HL-60/S4 treated with phorbol 12-myristate 13-acetate at 8.2 ng/mL for 4 days and 3 days (cell line): ENCODE data around the gene TSR3.

Experiments used
- in situ Hi-C: fragments of 300-500 bp; cut with MboI; formaldehyde crosslinking; loops from 2 replicates; pipeline ENCODE4 v1.15.0; 2022; ENCODE audit warnings: low sequenced_read_pairs

TSR3 gene

DNA sequence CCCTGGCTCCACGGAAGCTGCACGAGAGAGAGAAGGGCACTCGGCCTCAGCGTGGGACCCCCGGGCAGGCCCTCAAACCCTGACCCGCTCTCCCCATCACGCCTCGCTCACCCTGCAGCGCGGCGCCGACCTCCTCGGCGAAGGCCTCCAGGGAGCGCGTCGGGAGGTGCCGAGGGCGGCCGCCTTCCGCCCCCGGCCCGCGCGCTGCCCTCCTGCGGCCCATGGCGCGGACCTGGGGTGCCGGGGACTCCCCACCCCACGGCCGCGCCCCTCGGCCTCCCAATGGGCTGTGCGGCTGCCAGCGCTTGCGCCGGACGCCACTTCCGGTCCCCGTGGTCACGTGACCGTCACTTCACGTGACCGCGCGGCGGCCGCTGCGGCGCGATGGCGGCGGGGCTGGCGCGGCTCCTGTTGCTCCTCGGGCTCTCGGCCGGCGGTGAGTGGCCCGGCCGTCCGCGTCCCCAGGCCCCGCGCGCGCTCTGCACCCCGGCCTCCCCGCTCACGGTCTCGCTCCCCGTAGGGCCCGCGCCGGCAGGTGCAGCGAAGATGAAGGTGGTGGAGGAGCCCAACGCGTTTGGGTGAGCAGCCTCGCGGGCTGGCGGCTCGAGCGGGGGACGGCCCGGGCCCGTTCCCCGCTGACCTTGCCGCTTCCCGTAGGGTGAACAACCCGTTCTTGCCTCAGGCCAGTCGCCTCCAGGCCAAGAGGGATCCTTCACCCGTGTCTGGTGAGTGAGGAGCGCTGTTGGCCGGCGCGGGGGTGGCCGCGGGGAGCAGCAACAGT lies at the start of gene TSR3, which contains the start of gene GNPTG:
Gene TSR3, minus strand, starts transcription at position 297 of the 781 bp plus-strand sequence. Its CDS starts 74 bp downstream, at position 223.
Gene GNPTG, plus strand, starts transcription at position 350 of the 781 bp plus-strand sequence. Its CDS starts 35 bp downstream, at position 385.
- in situ Hi-C loops = no loop called here

DNA sequence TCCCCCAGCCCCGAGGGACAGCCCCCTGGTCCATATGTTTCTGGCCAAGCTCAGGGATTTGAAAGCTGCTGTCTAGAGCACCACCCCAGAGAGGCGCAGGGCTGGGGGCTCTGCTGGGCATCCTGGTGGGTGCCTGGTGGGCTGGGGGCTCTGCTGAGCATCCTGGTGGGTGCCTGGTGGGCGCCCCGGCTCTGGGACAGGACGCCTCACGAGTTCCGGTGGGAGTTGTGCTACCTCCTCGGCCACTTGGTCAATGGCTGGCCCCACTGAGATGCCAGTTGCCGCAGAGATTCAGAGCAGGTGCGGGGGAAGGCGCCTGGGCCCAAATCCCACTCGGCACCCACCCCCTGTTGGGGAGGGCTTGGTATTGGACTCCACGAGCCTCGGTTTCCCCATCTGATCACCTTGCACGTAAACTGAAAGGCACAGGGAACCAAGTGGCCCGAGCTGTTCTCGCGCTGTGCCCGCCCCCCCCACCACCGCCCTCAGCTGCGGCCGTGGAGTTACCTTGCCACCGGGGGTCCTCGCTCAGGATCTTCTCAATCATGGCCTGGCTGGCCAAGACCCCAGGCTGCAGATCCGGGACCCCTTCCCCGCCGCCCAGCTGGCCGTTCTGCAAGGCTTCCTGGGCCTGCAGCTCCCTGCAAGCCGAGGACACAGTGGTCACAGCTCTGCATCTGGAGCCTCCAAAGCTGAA lies 49.5 kb upstream of the TSR3 start:
- in situ Hi-C loops = no loop called here

DNA sequence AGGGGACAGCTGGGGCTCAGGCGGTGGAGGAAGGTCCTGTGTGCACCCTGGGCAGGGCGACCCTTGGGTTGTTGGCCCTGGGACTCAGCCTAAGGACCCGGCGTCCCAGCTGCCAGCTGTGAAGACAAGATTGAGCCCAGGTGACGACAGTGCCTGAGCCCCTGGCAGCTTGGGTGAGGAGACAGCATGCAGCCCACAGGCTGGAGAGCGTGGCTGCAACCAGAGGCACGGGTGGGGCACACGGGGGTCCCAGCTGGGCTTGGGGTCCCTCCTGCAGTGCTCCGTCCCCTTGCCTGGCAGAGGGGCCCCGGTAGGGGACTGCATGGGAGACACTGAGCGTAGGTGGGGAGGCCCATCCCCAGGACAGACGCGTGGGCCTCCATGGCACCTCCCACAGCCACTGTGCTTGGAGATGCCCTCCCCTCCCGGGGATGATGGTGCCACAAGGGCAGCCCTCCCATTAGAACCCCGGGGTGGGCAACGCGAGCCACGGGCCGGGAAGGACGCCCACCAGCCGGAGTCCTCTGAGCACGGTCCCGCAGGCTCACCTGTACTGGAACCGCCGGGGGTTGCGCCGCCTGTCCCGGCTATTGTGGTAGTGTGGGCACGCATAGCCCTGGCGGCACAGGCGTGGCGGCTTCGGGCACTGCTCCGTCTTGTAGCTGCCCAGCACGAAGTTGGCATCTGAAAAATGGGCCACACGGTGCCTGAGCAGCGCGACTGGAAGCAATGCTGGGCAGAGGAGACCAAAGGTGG lies 47.3 kb upstream of the TSR3 start:
- in situ Hi-C loops = no loop called here

DNA sequence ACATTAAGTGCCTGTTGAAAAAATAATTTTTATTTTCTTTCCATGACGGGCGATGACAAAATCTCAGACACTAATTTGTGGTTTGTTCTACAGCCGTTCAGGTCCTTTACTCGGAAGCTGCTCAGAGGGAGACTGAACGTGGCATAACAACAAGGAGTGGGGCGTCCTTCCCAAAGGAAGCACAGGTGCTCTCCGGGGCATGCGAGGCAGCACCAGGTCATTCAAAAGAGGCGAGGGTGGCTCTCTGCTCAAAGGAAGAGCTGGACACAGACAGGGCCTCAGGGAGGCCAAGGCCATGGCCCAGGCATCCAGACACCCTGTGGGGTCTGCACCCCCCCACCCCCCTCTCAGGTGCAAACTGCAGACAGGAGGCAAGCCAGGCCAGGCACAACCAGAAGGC lies 46.7 kb upstream of the TSR3 start:
- in situ Hi-C loops = no loop called here

DNA sequence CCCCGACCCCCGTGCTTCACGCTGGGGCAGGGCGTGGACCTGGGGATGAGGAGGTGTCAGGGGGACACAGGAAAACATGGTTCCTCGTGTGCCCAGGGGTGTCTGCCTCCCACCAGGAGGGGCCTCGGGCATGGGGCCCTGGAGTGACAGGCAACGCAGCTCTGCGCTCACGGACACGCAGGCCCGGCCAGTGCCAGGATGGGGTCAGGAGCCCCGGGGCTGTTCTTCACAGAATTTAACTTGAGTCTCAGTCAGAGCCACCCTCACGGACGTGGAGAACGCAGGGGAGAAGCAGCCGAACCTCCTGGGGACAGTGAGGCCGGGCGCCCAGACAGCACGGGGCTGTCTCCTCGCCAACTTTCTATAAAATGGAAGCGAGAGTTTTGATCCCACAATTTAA lies 46.1 kb upstream of the TSR3 start:
- in situ Hi-C loops = no loop called here

DNA sequence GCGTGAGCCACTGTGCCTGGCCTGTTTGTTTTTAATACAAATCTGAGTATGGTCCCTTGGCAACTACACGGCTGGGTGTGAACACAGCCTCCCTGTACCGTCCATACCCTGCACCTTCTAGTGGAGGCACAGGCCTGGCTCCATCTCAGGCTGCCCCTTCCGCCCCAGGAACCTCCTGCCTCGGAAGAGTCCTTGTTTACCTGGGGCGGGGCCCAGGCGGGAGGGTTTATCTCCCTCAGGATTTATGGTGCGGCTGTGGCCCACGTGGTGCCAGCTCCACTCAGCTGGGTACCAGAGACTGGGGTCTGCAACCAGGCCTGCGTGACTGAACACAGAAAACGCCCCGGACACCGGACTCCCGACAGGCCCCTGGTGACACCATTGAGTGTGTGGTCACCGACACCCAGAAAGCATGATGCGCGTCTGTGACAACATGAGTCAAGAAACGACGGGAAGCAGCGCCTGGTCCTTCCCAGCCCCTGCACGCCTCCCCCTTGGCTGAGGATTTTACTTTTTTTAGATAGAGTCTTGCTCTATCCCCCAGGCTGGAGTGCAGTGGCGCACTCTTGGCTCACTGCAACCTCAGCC lies 43.9 kb upstream of the TSR3 start:
- in situ Hi-C loops = no loop called here

DNA sequence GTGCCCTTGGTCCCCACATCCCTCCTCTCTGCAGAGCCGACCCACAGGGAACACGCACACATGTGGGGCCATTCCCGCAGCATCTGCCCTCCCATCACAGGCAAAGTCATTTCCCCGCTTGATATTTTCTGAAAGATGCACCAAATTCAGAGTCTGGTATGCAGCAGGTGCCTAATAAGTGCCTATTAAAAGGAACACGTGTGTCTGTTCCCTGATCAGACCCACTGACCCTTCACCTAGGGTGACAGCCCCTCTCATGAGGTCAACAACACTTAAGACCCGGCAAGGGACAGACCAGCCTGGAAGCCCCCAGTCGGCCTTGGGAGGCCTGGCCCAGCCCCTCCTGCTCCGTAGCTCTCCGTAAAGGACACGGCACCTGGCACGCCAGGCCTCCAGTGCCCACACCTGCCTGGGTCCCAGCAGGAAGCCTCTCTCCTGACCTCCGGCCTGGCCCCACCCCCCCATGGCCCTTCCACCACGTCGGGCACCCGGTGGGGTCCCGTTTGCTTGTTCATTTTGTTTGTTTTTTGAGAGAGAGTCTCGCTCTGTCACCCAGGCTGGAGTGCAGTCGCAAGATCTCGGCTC lies 42.8 kb upstream of the TSR3 start:
- in situ Hi-C loops = no loop called here

DNA sequence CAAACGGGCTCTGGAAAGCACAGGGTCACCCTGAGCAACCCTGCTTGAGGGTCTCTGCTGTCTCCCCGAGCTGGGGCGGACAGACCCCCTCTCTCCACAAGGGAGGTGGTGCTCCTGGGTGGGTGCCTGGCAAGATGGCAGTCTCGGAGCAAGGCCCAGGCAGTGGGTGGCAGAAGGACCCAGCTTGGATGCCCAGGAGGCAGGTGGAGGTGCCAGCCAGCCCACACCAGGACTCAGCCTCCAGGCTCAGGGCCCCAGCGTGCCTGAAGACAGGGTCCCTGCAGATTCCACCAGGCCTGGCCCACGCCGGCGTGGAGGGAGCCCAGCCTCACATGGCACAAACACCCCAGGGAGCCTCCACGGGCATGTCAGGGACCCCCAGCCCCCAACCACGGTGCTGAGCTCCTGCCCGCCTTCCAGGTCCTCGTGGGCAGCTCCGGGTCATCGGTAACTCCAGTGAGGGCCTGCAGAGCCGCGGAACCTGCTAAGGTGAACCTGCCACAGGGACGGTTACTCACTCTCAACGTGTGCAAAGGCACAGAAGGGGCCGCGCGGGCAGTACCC lies 42.0 kb upstream of the TSR3 start:
- in situ Hi-C loops = no loop called here

DNA sequence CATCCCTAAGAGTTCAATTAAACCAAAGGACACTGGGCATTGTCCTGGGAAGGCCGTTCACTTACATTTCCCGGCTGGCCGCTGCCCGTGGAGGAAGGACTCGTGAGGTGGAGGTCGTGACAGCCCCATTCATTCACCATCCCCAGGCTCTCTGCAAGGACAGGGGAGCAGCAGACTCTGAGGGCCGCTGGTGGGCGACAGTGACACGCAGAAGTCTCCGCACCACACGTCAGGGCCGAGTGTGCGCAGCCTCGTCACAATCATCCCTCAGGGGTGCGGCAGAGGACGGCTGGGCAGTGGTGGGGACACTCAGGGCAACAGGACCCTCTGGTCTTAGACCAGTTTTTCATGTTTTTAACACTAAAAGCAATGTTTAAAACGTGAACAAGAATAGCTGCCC lies 41.1 kb upstream of the TSR3 start:
- in situ Hi-C loops = no loop called here

DNA sequence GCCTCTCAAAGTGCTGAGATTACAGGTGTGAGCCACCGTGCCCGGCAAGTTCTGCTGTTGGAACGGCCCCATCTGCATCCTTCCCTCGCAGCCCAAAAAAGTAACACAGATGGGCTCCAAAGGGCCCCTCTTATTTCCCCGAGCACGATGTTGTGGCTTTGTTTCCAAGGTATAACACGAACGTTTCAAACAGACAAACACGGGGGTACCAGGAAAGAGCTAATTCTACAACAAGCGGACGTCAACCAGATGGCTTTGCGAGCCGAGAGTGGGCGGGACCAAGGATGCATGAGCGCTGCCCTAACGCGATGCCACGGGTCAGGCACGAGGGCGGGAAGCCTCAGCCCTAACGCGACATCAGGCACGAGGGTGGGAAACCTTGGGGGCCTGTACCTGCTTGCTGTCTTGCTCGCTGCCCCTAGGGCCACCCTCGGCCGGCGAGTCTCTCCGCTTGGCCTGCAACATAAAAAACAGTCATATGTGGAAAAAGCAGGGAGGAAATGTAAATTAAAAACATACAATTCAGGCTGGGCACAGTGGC lies 38.6 kb upstream of the TSR3 start:
- in situ Hi-C loops = no loop called here

DNA sequence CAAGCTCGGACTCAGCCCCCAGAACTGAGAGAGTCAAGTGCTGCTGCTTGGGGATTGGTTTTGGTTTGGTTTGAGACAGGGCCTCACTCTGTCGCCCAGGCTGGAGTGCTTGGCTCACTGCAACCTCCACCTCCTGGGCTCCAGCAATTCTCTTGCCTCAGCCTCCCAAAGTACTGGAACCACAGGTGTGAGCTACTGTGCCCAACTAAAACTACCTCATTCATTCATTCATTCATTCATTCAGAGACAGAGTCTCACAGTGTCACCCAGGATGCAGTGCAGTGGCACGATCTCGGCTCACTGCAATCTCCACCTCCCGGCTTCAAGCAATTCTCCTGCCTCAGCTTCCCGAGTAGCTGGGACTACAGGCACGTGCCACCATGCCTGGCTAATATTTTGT lies 38.1 kb upstream of the TSR3 start:
- in situ Hi-C loops = no loop called here

DNA sequence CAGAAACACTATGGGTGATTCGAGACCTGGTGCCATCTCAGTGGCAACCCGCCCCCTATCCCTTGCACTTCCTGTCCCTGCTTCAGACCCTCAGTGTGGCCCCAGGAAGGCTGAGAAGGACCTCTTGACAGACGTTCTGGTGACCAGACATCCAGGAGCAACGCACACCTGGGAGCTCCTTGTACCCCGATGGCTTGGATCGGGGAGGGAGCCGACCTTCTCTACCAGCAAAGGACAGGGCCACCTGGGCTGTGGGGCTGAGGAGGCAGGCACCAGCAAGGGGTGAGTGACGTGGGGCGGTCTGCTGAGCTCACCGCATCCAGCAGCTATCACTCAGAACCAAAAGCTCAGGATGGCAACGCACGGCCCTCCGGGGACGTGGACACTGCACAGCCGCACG lies 35.7 kb upstream of the TSR3 start:
- in situ Hi-C loops = no loop called here

DNA sequence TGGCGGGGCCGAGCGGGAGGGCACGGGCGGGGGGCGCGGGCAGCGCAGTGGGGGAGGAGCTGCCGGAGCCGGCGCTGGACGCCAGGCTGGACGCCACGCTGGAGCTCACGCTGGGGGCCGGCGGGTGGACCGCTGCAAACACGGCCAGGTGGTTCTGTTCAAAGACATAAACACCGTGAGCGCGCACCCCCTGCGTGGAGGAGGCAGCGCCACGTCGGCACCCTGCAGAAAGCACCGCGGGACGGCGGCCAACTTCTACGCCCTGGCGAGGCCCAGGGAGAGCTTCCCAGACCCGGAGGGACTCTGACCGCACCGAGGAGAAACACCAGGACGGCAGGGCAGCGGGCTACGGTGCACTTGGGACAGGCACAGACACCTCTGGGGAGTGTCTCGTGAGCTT lies 33.6 kb upstream of the TSR3 start:
- in situ Hi-C loops = no loop called here

DNA sequence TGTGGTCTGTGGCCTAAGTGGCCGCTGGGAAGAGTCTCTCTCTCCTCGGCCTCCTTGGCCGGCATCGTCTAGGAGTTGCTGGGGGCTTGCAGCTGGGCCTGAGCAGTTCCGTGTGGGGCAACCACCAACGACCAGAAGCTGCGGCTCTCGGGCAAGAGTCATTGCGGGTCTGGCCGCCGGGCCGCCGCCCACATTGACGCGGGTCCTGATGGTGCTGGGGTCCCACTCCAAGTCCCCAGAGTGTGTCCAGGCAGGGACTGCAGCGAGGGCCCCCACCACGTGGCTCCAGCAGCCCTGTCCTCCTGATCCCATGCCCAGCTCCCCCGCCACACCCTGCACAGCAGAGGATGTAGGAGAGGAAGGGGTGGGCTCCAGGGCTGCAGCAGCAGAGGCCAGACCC lies 31.9 kb upstream of the TSR3 start:
- in situ Hi-C loops = no loop called here

DNA sequence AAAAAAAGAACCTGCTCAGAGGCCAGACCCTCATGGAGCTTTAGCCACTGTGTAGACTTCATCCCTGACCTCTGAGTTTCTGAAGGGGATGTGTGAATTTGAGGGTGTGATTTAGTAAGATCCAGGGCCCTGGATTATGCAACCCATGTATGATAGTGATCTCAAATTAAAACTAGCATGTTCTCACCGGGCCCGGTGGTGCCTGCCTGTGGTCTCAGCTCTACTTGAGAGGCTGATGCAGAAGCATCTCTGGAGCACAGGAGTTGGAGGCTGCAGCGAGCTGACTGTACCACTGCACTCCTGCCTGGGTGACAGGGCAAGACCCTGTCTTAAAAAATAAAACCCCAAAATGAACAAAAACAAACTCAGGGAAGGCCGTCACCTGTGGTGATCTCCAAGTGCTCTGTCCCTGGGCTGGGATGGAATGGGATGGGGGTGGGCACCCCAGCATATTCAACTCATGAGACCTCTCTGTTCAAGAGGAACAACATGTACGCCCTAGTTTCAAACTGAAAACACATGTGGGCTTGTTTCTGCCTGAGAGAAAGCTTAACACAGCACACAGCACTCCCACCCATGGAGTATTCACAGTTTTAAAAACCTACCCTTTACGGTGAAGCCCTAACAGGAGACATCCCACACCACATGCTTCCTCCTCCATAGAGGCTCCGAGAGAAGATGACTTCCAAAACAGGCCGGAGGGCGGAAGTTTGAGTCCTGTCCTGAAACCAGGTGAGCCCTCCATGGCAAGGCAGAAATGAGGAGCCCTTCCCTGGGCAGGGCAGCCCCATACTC lies 30.1 kb upstream of the TSR3 start:
- in situ Hi-C loops = no loop called here

DNA sequence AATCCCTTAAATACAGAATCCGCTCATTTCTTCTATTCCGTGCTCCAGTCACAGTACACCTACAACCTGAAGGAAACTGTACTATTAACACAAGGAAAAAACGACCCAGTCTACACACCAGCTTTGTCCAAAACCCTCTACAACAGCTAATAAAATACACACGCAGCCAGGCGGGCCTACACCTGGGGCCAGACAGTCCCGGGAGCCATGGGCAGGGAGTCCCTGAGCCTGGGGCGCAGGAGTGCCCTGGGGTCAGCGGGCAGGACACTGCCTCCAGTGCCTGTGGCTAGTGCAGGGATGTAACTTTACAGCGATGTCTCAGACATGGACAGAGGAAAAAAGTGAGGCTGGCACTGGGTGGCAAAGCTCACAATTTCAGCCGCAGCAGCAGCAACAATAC lies 28.5 kb upstream of the TSR3 start:
- in situ Hi-C loops = no loop called here

DNA sequence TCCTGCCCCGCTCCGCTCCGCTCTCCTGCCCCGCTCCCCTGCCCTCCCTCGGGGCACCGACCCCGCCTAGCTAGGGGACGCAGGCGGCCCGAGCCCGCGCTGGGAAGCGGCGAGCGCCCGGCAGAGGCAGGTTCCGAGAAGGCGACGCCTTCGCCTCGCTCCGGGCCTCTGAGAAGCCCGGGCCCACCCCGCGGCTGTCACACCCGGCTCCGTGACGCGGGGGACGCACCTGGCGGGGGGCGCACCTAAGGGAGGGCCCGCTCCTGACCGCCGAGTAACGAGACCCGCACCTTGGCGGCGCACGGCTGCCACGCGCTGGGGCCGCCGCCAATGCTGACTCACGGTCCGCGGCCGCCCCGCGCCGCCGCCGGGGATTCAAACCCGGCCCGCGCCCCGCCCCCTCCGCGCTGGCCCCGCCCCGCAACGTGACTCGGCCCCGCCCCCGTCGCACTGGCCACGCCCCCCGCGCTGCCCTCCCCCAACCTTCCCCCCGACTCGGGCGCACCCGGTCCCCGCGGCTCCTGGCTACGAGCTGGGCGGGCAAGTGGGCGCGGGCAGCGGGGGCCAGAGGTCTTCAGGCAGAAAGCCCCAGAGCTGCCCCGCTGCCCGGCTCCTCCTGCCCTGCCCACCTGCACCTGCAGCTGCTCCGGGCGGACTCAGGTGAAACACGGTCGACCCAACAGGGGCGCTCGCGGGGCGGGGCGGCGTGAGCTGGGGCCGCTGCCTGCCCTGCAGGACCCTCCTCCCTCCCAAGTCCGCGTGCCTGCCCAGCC lies 27.8 kb upstream of the TSR3 start:
- in situ Hi-C loops = no loop called here

DNA sequence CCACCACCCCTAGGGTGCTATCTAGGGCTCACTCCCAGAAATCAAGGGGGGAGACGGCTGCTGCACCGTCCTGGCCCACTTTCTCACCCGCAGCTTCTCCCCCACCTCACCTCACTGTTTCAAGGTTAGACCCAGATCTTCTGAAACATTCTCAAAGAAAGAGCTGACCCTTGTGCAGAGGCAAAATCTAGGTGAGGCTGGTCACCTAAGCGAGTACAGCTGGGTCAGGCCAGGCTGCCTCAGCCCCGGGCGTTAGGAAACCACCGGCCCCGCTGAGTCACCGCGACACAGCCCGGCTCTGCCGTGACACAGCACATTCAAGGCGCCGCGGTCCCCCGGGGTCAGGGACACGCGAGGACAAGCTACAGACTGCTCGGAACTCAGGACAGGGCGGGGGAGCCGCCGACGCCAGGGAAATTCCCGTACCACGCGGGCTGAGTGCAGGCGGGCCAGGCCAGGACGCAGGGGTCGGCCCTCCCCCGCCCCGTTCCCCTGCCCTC lies 27.2 kb upstream of the TSR3 start:
- in situ Hi-C loops = no loop called here
